B cell (primary cell): Measurements from ENCODE around the gene ZFP36L1. TPM values are rescaled to one million over a fixed set of nuclear protein-coding genes. Genes with fewer than 3 reads are reported as not detected.

Experiments used
- ATAC-seq: fragments of 200-7000 bp; cut with Tn5 transposase; one replicate; pipeline ENCODE4 v1.10.0; 2021; ENCODE audit warnings: low read depth, mild to moderate bottlenecking, moderate number of reproducible peaks, moderate library complexity
- CTCF ChIA-PET: fragments of 350-600 bp; sonication (Branson Sonifier 250); formaldehyde crosslinking; loops from one replicate; lab custom pipeline; 2021; ENCODE audit warnings: antibody characterized with exemption, inconsistent platforms; lab: Charles Lee
- POLR2A ChIA-PET: fragments of 350-600 bp; sonication (Branson Sonifier 250); formaldehyde crosslinking; loops from one replicate; lab custom pipeline; 2021; ENCODE audit warnings: antibody characterized with exemption; lab: Charles Lee
- DNase-seq: peaks from one replicate; pipeline ENCODE4 v3.0.0; 2013
- H2AFZ ChIP-seq: 2 replicates; pipeline ENCODE4 v1.6.1; 2012; ENCODE audit warnings: mild to moderate bottlenecking, low read depth, low read length; ENCODE audit not compliant: insufficient read depth, poor library complexity, severe bottlenecking
- H3K27ac ChIP-seq, 2 donors: 1 replicate in 1 of 2; 2 replicates in 1 of 2; pipeline ENCODE4 v1.5.1; 2012 to 2013; ENCODE audit warnings: low read length in 2 of 2, mild to moderate bottlenecking in 2 of 2, moderate library complexity in 1 of 2
- H3K27me3 ChIP-seq, 4 experiments: fragments of 200-600 bp in 1 of 4; sonication (generic) in 1 of 4; replicated peaks in 1 of 4; 1 replicate in 2 of 4; 2 replicates in 2 of 4; pipeline versions ENCODE4 v1.6.1 to v1.7.0; 2013 to 2016; ENCODE audit warnings: low read length in 3 of 4, mild to moderate bottlenecking in 2 of 4, mixed read lengths in 1 of 4, moderate library complexity in 1 of 4; ENCODE audit not compliant: insufficient read depth in 4 of 4, control insufficient read depth in 3 of 4; ENCODE audit errors: control extremely low read depth in 1 of 4
- H3K36me3 ChIP-seq, 2 experiments: replicated peaks in 1 of 2; 1 replicate in 1 of 2; 2 replicates in 1 of 2; pipeline versions ENCODE4 v1.6.1 to v1.7.1; 2013; ENCODE audit warnings: low read length in 1 of 2; ENCODE audit not compliant: insufficient read depth in 2 of 2, control insufficient read depth in 1 of 2; ENCODE audit errors: control extremely low read depth in 1 of 2, extremely low read depth in 1 of 2
- H3K4me1 ChIP-seq, 2 donors: fragments of 200-600 bp in 1 of 2; sonication (generic) in 1 of 2; 1 replicate in 1 of 2; 2 replicates in 1 of 2; pipeline versions ENCODE4 v1.5.1 to v1.6.1; 2013 to 2017; ENCODE audit warnings: low read length in 2 of 2; ENCODE audit not compliant: control insufficient read depth in 2 of 2, insufficient read depth in 2 of 2
- H3K4me2 ChIP-seq: replicated peaks from 2 replicates; pipeline ENCODE3; 2012; ENCODE audit warnings: mild to moderate bottlenecking, low read depth, low read length; ENCODE audit not compliant: poor library complexity, severe bottlenecking
- H3K4me3 ChIP-seq, 5 experiments: fragments of 200-600 bp in 1 of 5; sonication (generic) in 1 of 5; 1 replicate in 3 of 5; 2 replicates in 2 of 5; pipeline versions ENCODE4 v1.5.1 to v1.7.0; 2011 to 2016; ENCODE audit warnings: low read length in 4 of 5, mild to moderate bottlenecking in 4 of 5, low read depth in 2 of 5, control low read depth in 1 of 5, moderate library complexity in 1 of 5; ENCODE audit not compliant: insufficient read depth in 1 of 5; ENCODE audit errors: control extremely low read depth in 1 of 5, extremely low read depth in 1 of 5
- H3K79me2 ChIP-seq: fragments of 200-600 bp; sonication (generic); one replicate; pipeline ENCODE4 v1.6.0; 2016; ENCODE audit warnings: low read length; ENCODE audit not compliant: control insufficient read depth, insufficient read depth
- H3K9ac ChIP-seq: fragments of 200-600 bp; sonication (generic); 2 replicates; pipeline ENCODE4 v1.6.1; 2017; ENCODE audit warnings: mild to moderate bottlenecking, low read length, moderate library complexity
- H3K9me3 ChIP-seq, 3 donors: one replicate each; pipeline versions ENCODE4 v1.6.1 to v1.7.1; 2013; ENCODE audit warnings: low read length in 2 of 3; ENCODE audit not compliant: control insufficient read depth in 2 of 3, insufficient read depth in 1 of 3; ENCODE audit errors: control extremely low read depth in 1 of 3
- H4K20me1 ChIP-seq: 2 replicates; pipeline ENCODE4 v1.6.0; 2012; ENCODE audit warnings: mild to moderate bottlenecking, low read length; ENCODE audit not compliant: insufficient read depth, control insufficient read depth, poor library complexity, severe bottlenecking
- H3K27ac Mint-ChIP-seq: one replicate; pipeline ENCODE4 v1.8.0; 2021; ENCODE audit warnings: mixed read lengths
- H3K27me3 Mint-ChIP-seq: one replicate; pipeline ENCODE4 v1.8.0; 2021; ENCODE audit warnings: mixed read lengths
- H3K4me1 Mint-ChIP-seq: one replicate; pipeline ENCODE4 v1.8.0; 2021; ENCODE audit warnings: mixed read lengths
- H3K4me3 Mint-ChIP-seq: one replicate; pipeline ENCODE4 v1.8.0; 2021; ENCODE audit warnings: mixed read lengths
- H3K9me3 Mint-ChIP-seq: one replicate; pipeline ENCODE4 v1.8.0; 2022; ENCODE audit warnings: mixed read lengths; ENCODE audit not compliant: insufficient read depth
- EZH2 ChIP-seq: IDR thresholded peaks from 2 replicates; pipeline ENCODE4 v1.6.1; 2012; ENCODE audit warnings: borderline replicate concordance, low read depth, mild to moderate bottlenecking, moderate library complexity, low read length; ENCODE audit not compliant: insufficient read depth, poor library complexity, severe bottlenecking
- whole genome bisulfite sequencing: methylation state at CpG from one replicate; pipeline ENCODE4 v1.1.5; 2013; ENCODE audit warnings: missing lambda C conversion rate; ENCODE audit not compliant: insufficient coverage; 5-methylcytosine and 5-hydroxymethylcytosine counted together
- intact Hi-C: fragments of 100-400 bp; cut with micrococcal nuclease; formaldehyde crosslinking; loops from one replicate; pipeline ENCODE4 v1.10.0; 2022
- polyA plus RNA-seq: library from polyadenylated mRNA; depleted of rRNA; stranded (reverse); fragments of >200 nt; gene quantifications from 2 replicates; pipeline ENCODE4 v1.2.3, GENCODE V29; 2012
- total RNA-seq, 2 donors: library from RNA; stranded (reverse); fragments of 120-200 nt in 1 of 2; gene quantifications; 1 replicate in 1 of 2; 2 replicates in 1 of 2; pipeline versions ENCODE4 v1.2.3 to v1.2.4, GENCODE V29; 2013 to 2022
- TF ChIP-seq, protein P1 (sequence below): fragments of 200-600 bp; IDR thresholded peaks from one replicate; pipeline ENCODE4 v1.8.0; 2022; ENCODE audit warnings: antibody characterized with exemption, mild to moderate bottlenecking

The ZFP36L1 gene
- total and polyA plus RNA-seq, 2 donors (not counting 1 experiment from before 2014, with no cell fraction given): 572 to 983 TPM

DNA sequence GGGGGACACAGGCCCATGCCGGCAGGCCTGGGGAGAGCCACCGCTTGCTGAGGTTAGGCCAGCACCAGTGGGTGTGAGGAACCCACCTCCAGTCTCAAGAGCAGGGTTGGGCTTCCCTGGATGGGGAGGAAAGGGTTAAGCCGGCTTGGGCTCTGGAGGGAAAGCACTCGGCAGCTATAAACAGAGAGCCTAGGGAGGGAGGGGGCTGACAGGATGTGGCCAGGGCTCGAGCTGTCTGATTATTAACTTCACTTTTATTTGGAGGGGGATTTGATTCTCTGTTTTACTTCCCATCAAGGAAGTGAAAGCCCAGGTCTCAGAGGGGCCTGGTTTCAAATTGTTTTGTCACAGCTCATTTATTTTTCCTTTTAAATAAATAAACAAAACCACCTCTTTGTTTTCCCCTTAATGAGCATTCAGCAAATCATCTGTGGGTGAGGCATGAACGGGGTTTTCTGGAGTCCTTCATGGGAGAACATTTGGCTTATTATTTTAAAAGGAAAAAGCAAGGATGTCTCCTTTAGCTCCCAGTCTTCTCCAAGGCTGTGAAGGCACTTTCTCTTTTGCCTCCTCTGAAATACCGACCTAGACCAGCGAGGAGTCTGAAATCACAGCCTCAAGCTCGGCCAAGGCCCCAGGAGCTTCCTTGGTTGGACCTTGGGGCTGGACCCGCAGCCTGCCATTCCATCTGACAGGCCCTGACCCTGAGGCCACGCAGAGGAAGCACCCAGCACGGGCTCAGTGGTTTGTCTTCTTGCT is 21.9 kb upstream of the ZFP36L1 start:
- Histone ChIP-seq H2AFZ (peak overlapping the region; percentile 97), H3K27ac (peak overlapping the region; percentile 89 to 94), H3K36me3 (no peaks in the 10 kb centered on the region), H3K79me2 (peaks cover 72% of the 10 kb centered on the region), H3K4me2 (peak overlapping the region; percentile 78), H3K4me1 (peaks cover 53 to 69% of the 10 kb centered on the region in 2 donors), H3K9me3 (no peaks in the 10 kb centered on the region), H4K20me1 (no peaks in the 10 kb centered on the region), H3K27me3 (no peaks in the 10 kb centered on the region), H3K9ac (peak overlapping the region; percentile 81), H3K4me3 (peak overlapping the region; percentile 51 to 80 (median 74))
- CTCF ChIA-PET: interaction anchor here (0.6 to 14.8 kb wide), 19 partner anchors 10 to 1006 kb away, joined by 3 to 263 read pairs (median 6); partner anchors contain the start of gene ZFP36L1
- POLR2A ChIA-PET: interaction anchor here (0.6 to 10.1 kb wide), 10 partner anchors 11 to 747 kb away, joined by 3 to 416 read pairs (median 26); partner anchors contain the start of gene ZFP36L1
- H3K4me1 Mint-ChIP-seq: peaks cover 83% of the 10 kb centered on the region
- peak overlapping the region; percentile 98 for H3K27ac Mint-ChIP-seq
- intact Hi-C loops: loop anchor here (1.0 to 10.0 kb wide), 6 partner anchors 8 to 547 kb away; no protein-coding TSS in a partner anchor
- DNase-seq (peak; percentile 86), ATAC-seq (peak; percentile 40)
- H3K4me3 Mint-ChIP-seq: peak overlapping the region; percentile 87
- WGBS: 9% methylated on average over 9 of the region's 12 CpGs
- TF ChIP-seq, protein P1, sequence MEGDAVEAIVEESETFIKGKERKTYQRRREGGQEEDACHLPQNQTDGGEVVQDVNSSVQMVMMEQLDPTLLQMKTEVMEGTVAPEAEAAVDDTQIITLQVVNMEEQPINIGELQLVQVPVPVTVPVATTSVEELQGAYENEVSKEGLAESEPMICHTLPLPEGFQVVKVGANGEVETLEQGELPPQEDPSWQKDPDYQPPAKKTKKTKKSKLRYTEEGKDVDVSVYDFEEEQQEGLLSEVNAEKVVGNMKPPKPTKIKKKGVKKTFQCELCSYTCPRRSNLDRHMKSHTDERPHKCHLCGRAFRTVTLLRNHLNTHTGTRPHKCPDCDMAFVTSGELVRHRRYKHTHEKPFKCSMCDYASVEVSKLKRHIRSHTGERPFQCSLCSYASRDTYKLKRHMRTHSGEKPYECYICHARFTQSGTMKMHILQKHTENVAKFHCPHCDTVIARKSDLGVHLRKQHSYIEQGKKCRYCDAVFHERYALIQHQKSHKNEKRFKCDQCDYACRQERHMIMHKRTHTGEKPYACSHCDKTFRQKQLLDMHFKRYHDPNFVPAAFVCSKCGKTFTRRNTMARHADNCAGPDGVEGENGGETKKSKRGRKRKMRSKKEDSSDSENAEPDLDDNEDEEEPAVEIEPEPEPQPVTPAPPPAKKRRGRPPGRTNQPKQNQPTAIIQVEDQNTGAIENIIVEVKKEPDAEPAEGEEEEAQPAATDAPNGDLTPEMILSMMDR: no peak
- no peak for TF ChIP-seq EZH2
- H3K9me3 Mint-ChIP-seq: no peaks in the 10 kb centered on the region
- no peaks in the 10 kb centered on the region for H3K27me3 Mint-ChIP-seq

DNA sequence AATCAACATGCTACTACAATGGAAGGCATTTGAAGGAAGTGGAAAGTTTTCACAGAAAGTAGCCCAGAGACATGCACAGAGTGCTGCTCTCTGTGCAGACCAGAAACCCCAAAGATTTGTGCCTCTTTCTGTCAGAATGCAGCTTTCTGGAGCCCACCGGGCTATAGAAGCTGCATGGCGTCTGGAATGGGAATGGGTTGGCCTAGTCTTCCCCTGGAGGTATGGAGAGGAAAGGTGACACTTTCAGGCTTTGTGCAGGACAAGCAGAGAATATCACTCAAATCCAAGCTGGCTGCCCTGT is 21.3 kb upstream of the ZFP36L1 start:
- peak overlapping the region; percentile 81 for H3K9ac ChIP-seq
- no peak overlapping the region for H2AFZ ChIP-seq
- Mint-ChIP-seq H3K4me3 (peak overlapping the region; percentile 87), H3K27me3 (no peaks in the 10 kb centered on the region), H3K27ac (peak overlapping the region; percentile 98), H3K9me3 (no peaks in the 10 kb centered on the region), H3K4me1 (peaks cover 83% of the 10 kb centered on the region)
- no peaks in the 10 kb centered on the region for H3K9me3 ChIP-seq
- H3K4me1 ChIP-seq: peaks cover 58 to 74% of the 10 kb centered on the region in 2 donors
- H4K20me1 ChIP-seq: no peaks in the 10 kb centered on the region
- ATAC-seq (no peak), DNase-seq (no peak)
- no peaks in the 10 kb centered on the region for H3K36me3 ChIP-seq
- ChIA-PET CTCF (interaction anchor here (0.8 to 14.8 kb wide), 12 partner anchors 9 to 870 kb away, joined by 3 to 263 read pairs (median 33); partner anchors contain the start of gene ZFP36L1), POLR2A (interaction anchor here (0.6 to 10.1 kb wide), 10 partner anchors 10 to 564 kb away, joined by 3 to 416 read pairs (median 26); partner anchors contain the start of gene ZFP36L1)
- peak overlapping the region; percentile 78 for H3K4me2 ChIP-seq
- no peaks in the 10 kb centered on the region for H3K27me3 ChIP-seq
- TF ChIP-seq EZH2: no peak
- TF ChIP-seq, protein P1: no peak
- intact Hi-C loops: loop anchor here (1.0 to 10.0 kb wide), 4 partner anchors 8 to 299 kb away; no protein-coding TSS in a partner anchor
- H3K79me2 ChIP-seq: peaks cover 73% of the 10 kb centered on the region
- H3K4me3 ChIP-seq: peak overlapping the region; percentile 22 to 80 (median 74)
- peak overlapping the region; percentile 89 to 94 for H3K27ac ChIP-seq
- 0% methylated on average over 1 of the region's 2 CpGs for WGBS
